NCI-H345 treated with DMSO at 0.1 percent for 48 hours (cell line): ENCODE measurements around the gene SH3RF3.

Source experiments
- DNase-seq: peaks from one replicate; lab custom pipeline; 2025; ENCODE audit not compliant: unreplicated experiment; lab: John Stamatoyannopoulos, UW

Gene SH3RF3

DNA sequence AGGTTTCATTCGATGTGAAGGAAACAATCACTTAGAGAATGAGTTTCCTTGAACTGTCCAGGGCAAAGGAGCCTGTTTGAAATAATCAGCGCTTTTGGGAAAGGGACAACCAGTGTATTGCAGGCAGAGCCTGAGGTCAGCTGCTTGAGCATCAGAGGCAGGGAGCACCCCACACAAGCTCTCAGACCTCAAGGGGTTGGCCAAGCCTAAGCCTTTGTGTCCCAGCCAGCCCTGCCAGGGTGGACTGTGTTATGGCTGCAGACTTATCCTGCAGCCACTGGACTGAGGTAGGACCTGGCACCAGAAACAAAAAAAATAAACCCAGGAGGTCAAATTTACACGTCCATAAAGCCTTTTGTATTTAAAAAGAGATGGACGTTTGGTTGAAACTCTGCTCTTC, 256.5 kb downstream of the SH3RF3 start:
- DNase-seq: no peak

DNA sequence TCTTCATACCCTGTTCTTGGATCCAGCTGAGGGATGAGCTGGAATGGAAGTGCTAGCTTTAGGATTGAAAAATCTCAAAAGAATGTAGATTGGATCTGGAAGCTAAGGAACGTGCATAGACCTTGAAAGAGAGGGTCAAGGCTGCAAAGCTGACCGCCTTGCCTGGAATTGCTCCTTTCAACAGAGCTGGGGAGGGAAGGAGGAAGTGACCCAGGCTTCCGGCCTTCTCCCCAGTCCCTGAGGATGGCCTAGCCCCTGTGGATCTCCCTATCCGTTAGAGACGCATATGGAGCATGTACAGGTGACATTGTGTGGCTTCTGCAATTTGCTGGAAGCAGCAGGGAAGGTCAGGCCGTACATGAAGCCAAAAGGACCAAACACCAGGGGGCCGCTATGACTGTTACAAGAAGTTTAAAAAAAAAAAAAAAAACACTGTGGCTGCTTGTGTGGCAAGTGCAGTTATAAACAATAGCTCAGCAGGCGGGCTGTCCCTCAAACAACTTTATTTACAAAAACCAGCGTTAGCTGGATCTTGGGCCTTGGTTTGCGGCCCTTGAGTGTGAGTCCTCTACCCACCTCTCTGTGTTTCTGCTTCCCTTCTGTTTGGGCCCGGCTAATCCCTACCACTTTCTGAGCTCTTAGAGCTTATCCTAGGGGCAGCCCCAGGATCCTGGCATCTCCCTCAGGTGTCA, 257.1 kb downstream of the SH3RF3 start:
- peak; percentile 57 for DNase-seq

DNA sequence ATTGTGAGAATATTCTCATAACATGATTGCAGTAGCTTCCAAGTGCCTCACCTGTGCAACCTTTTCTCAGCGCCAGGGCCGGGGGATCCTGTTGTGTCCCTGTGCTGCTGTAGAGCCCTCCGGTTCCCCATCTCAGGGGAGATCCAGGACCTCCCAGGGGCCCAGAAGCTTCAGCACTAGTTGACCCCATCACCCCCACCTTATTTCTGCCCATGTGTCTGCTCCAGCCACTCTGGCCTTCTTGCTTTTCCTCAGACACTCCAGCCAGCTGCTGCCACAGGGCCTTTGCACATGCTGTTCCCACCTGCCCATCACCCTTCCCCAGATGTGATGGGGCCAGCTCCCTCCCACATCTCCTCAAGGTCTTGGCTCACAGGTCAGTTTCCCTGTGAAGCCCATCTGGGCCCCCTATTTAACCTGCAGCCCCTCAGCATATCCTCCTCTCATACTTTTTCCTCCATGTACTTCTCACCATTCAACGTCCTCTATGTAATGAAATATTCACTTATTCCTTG, 258.3 kb downstream of the SH3RF3 start:
- DNase-seq: no peak

GRCh38 chr2:109387778-109388469, 258.9 kb downstream of the SH3RF3 start:
- DNase-seq: no peak

- no peak for DNase-seq
Observed at GRCh38 chr2:109391243-109391642, 262.2 kb downstream of the SH3RF3 start.

- no peak for DNase-seq
Observed at GRCh38 chr2:109392140-109392539, 263.1 kb downstream of the SH3RF3 start.

DNA sequence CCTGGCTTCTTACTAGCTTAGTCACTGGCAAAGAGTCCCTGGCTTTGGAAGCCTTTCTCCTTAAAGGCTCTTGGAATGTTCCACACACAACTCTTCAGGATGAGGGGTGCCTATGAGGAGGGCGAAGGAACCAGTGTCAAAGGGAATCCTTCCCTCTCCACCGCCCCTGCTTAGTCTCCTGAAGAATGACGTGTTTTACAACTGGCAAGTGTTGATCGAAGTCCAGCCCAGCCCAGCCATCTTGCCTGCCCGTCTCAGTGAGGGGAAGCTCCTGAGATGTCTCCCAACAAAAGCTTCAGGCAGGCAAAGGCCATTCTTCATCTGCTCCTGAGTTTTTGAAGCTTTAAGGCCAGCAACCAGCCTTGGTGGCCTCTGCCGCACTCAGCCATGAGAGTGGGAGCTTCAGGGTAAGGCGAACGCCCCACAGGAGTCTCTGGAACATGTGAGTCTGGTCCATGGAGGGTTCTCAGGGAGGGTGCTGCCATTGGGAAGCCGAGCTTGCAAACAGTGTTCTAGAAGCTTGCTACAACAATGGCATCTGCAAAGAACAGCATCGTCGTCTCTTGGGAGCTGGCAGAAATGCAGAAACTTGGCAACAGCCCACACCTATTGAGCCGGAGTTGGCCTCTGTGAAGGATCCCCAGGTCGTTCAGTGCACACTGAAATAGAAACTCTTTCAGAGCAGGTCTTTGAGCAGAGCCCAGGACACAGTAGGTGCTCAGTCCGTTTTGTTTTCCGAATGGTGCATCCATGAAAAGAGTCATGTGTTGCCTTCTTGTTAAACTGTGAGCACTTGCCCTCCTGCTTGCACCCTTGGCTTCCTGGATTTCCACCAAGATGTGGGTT, 264.0 kb downstream of the SH3RF3 start:
- no peak for DNase-seq

DNA sequence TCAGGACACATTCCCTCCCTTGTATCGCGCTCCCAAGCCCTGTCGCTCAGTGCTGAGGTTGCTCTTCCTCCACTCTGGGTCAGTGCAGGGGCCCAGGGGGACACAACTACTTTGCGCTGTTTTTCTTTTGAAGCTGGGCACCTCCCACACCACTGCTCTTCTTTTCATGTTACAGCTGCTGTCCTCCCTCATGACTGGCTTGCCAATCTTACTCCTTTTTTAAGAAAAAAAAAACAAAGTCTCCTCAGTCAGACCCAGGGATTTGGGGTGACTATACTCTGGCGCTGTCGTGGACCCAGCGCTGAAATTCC, 264.6 kb downstream of the SH3RF3 start:
- DNase-seq: no peak

GRCh38 chr2:109395494-109396201, 266.6 kb downstream of the SH3RF3 start:
- no peak for DNase-seq

- peak; percentile 33 for DNase-seq
Observed at GRCh38 chr2:109396202-109397180, 267.5 kb downstream of the SH3RF3 start.

DNA sequence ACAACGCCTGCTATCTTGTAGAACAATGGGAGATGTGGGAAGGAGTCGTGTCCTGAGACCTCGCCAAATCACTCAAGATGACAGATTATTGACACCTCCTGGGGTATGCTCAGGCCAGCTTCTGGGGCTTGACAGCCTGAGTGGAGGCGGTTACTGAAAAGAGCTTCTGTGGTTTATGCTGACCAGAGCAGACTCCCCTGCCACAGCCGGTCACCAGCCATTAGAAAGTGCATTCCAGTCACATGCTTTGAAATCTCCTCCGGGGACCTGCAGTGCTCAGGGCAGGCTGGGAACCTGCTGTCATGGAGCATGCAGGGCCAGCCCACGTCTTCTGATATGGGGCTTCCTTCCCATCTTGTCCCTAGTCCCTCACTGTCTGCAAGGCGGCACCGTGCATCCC, 268.9 kb downstream of the SH3RF3 start:
- DNase-seq: no peak

DNA sequence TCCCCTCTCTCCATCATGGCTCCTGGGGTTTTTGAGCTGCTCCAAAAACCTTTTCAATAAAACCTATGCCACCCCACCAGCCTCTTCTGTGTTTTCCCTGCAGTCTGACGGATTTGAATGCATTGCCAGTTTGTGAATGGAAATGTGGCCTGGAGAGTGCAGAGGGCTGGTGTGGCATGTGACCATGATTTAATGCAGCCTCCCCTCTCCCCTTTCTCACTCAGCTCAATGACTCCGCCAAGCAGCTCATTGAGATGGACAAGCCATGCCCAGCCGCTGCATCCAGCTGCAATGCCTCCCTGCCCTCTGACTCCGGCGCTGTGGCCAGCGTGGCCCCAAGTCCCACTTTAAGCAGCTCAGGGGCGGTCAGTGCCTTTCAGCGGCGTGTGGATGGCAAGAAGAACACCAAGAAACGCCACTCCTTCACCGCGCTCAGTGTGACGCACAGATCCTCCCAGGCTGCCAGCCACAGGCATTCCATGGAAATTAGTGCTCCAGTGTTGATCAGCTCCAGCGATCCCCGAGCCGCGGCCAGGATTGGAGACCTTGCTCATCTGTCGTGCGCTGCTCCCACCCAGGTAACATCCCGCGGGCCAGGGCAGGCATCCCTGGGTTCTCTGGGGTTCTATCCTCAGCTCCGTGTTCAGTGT, 269.5 kb downstream of the SH3RF3 start:
- DNase-seq: no peak

DNA sequence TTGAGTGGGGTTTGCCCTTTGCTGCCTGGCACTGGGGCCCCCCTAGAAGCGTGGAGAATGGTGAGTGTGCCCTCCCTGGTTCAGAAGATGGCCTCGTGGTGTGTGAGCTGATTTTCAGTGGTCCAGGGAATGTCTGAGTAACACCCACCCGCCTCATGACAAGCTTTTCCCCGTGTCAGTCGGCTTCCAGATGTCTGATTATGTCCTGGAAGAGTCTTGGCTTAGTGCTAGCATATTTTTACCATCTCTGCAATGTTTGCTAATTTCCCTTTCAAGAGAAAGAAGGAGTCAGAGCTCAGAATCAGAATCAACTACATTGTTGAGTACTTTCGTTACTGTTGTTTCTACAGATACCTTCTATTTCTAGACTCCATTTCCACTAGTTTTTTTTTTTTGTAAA, 270.1 kb downstream of the SH3RF3 start:
- no peak for DNase-seq

DNA sequence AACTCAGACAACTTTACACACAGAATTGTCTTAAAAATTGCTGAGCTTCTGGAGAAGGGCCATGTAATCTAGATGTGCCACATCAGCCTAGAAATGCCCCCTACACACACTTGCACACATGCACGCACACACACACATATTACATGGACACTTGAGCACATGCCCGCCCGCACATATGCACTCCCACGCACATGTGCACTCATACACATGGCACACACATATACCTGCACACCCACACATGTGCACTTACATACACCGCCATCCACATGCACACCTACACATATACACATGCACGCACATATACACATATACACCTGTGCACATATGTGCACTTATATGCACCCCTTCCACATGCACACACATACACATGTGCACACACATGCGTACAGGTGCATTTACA, 271.1 kb downstream of the SH3RF3 start:
- DNase-seq: no peak

GRCh38 chr2:109401370-109401769, 272.4 kb downstream of the SH3RF3 start:
- DNase-seq: no peak

DNA sequence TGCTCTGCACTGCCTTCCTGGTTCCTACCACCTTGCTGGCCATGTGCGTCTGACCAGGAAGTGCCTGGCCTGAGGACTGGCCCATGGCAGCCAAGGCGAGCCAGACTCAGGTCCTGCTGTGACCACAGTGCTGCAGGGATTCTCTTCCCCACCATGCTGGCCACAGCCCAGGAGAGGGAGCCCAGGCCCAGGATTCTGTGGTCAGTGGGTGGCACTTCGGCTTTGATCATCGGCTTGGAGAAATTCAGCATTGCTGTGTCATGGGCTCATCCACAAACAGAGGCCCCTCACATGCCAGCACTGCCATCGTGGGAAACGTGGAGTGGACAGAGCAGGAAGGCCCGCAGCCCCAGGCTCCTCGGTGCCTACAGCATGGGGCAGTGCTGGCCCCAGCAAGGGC, 273.2 kb downstream of the SH3RF3 start:
- no peak for DNase-seq

- DNase-seq: no peak
Observed at GRCh38 chr2:109402980-109403840, 274.2 kb downstream of the SH3RF3 start.

DNA sequence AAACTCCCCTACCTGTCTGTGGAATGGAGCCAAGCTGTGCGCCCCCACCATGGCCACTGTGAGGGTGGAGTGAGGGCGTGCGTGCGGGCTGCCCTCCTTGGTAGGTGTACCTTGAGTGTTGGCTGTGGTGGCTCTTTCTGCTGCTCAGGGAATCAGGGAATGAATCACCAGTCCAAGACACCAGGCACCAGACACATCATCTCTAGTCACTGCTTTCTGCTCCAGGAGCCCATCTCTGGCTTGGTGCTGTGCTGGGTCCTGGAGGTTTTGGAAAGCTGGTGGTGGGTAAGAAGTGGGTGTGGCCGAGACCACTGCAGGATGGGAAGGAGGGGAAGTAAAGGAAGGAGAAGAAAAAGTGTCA, 274.8 kb downstream of the SH3RF3 start:
- no peak for DNase-seq

DNA sequence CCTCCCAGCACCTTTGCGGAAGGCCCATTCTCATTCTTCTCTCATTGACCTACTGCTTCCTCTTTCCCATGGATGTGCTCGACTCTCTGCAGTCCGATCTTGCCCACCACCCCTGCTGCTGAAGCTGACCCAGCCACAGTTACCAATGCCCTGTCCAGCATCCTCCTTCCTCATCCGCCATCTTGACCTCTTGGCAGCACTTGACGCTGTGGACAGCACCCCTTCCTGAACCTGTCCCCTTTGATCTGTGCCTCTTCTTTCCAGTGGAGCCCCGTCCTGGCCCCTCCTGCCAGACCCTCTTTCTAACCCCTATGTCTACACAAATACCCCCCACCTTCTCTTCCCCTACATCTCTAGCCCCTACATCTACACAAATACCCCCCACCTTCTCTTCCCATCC, 275.7 kb downstream of the SH3RF3 start:
- no peak for DNase-seq
